HL-60 (cell line): ENCODE results near the gene ISYNA1.

Experiments used
- CTCF ChIP-seq: IDR thresholded peaks from one replicate; pipeline ENCODE4 v1.5.1; 2011; ENCODE audit warnings: low read length, control low read depth, inconsistent platforms; ENCODE audit not compliant: insufficient read depth
- GABPA ChIP-seq: IDR thresholded peaks from 2 replicates; pipeline ENCODE4 v1.6.1; 2012; ENCODE audit warnings: low read depth
- POLR2AphosphoS5 ChIP-seq: IDR thresholded peaks from 2 replicates; pipeline ENCODE4 v1.6.1; 2012; ENCODE audit warnings: low read depth
- REST ChIP-seq: IDR thresholded peaks from 2 replicates; pipeline ENCODE4 v1.6.1; 2012; ENCODE audit warnings: low read depth; ENCODE audit not compliant: insufficient replicate concordance
- SPI1 ChIP-seq: IDR thresholded peaks from 2 replicates; pipeline ENCODE4 v1.6.1; 2012; ENCODE audit warnings: low read depth, mild to moderate bottlenecking, borderline replicate concordance

GRCh38 chr19:18424890-18425514 lies 12.9 kb downstream of the ISYNA1 start:
- TF ChIP-seq CTCF (no peak), POLR2AphosphoS5 (no peak), SPI1 (no peak), REST (no peak), GABPA (no peak)
